Epithelial cell of esophagus (primary cell): ENCODE data around the gene BMPR1A.

Source experiments
- DNase-seq: peaks from one replicate; pipeline ENCODE4 v3.0.0; 2010; ENCODE audit warnings: low read depth
- H3K4me3 ChIP-seq: 2 replicates; pipeline ENCODE4 v1.5.1; 2011; ENCODE audit warnings: mild to moderate bottlenecking, low read length, control low read depth
- TF ChIP-seq, protein P1 (sequence below): IDR thresholded peaks from 2 replicates; pipeline ENCODE4 v1.5.1; 2011; ENCODE audit warnings: low read depth, mild to moderate bottlenecking, low read length, control low read depth, inconsistent platforms; ENCODE audit not compliant: insufficient read depth; ENCODE audit errors: missing control alignments

Gene BMPR1A

GRCh38 chr10:86968994-86969355 is 212.6 kb downstream of the BMPR1A start:
- DNase-seq: no peak
- peak overlapping the region; percentile 56 for H3K4me3 ChIP-seq
- TF ChIP-seq, protein P1, sequence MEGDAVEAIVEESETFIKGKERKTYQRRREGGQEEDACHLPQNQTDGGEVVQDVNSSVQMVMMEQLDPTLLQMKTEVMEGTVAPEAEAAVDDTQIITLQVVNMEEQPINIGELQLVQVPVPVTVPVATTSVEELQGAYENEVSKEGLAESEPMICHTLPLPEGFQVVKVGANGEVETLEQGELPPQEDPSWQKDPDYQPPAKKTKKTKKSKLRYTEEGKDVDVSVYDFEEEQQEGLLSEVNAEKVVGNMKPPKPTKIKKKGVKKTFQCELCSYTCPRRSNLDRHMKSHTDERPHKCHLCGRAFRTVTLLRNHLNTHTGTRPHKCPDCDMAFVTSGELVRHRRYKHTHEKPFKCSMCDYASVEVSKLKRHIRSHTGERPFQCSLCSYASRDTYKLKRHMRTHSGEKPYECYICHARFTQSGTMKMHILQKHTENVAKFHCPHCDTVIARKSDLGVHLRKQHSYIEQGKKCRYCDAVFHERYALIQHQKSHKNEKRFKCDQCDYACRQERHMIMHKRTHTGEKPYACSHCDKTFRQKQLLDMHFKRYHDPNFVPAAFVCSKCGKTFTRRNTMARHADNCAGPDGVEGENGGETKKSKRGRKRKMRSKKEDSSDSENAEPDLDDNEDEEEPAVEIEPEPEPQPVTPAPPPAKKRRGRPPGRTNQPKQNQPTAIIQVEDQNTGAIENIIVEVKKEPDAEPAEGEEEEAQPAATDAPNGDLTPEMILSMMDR: no peak

GRCh38 chr10:86969421-86970041 is 213.1 kb downstream of the BMPR1A start:
- DNase-seq: peak; percentile 96
- peak overlapping the region; percentile 56 for H3K4me3 ChIP-seq
- TF ChIP-seq, protein P1: no peak

DNA sequence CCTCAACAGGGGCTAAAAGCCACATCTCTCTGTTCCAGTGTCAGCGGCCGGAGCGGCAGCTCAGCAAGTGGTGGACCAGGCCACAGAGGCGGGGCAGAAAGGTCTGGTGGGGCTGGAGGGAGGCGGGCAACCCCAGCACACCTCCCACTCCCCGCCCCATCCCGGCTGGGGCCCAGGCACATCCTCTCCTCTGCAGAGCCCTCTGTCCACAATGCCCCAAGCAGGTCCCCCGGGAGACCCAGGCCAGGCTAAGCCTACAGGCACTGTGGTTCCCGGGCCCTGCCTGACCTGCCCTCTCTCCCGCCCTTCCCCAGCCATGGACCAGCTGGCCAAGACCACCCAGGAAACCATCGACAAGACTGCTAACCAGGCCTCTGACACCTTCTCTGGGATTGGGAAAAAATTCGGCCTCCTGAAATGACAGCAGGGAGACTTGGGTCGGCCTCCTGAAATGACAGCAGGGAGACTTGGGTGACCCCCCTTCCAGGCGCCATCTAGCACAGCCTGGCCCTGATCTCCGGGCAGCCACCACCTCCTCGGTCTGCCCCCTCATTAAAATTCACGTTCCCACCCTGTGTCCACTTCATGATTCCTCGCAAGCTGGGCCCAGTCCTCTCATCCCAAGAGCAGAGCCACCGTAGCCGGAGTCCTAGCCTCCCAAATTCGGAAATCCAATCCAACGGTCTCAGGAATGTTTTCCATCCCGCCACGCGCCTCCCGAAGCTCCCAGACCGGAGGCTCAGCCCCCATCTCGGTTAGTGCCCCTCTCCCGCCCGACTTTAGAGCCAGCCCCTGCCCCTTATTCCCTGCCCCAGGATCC is 214.0 kb downstream of the BMPR1A start:
- H3K4me3 ChIP-seq: peak overlapping the region; percentile 56
- no peak for DNase-seq
- TF ChIP-seq, protein P1: no peak

DNA sequence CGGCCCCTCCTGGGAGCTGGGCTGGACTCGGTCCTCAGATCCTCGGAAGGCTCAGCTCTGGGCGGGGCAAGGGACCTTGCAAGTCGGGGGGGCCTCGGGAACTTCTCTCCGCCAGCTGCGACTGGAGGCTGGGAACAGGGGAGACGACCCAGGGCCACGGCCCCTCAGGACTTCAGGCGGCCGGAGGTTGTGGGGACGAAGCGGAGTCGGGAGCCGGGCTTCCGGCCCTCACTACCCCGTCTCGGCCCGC is 214.5 kb downstream of the BMPR1A start:
- TF ChIP-seq, protein P1: no peak
- DNase-seq: no peak
- H3K4me3 ChIP-seq: peak overlapping the region; percentile 56

GRCh38 chr10:86971232-86971991 is 215.0 kb downstream of the BMPR1A start:
- DNase-seq: peak; percentile 87
- peak overlapping the region; percentile 56 for H3K4me3 ChIP-seq

DNA sequence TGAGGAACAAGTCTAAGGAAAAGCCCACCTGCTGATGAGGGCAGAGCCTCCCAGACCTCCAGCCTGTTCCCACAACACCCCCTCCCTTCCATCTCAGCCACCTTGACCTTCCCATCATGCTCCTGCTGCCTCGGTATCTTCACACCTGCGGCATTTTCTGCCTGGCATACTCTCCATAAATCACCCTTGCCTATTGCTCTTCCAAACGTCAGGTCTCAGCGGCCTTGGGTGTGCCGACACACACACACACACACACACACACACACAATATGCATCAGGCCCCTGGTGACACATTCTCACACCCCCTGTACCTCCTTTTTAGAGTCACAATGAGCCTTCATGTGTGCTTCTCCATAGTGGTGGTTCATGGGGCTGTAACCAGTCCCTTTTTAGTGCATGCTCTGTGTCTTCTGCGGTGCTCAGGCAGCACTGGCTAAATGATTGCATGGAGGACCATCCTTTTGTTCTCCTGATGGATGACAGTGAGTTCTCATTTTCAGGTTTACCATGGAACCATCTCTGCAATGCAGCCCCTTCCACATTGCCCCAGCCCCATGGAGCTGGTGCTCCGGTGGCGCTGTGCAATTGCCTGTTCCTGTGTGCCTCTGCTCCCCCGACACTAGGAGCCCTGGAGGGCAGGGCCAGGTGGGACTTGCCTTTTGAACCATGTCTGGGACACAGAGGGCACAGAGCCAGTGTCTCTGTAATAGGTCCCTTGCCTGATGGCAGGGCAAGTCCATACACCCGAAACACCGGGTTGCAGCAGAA is 216.4 kb downstream of the BMPR1A start:
- no peak overlapping the region for H3K4me3 ChIP-seq
- no peak for DNase-seq

More at GRCh38 chr10:86971232-86971991, 215.0 kb downstream of the BMPR1A start:
- TF ChIP-seq, protein P1: peak; percentile 29

More for the DNA sequence above, 216.4 kb downstream of the BMPR1A start:
- TF ChIP-seq, protein P1: no peak
